Measurements from ENCODE around the gene PDE7B.

DNA sequence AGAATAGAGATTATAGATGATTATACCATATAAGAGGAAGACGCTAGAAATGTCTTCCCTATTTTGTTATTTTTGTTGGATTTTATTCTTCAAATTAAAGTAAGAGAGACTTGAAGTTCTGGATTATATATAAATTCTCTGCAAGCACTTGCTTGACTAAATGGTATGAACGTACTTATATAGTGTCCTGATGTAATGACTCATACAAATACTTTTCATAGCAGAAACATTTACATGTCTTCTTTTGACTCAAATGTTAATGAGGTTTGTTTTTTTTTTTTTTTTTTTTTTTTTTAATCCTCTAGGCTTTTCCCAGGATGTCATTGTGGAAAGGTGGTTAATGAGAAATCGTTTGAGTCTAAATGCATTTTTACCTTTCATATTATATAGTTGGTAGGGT lies 55.0 kb downstream of the PDE7B start:
- TF ChIP-seq POLR2A (IDR thresholded peaks at IDR 0.05) (no peak), CTCF (IDR thresholded peaks at IDR 0.05) (no peak), POLR2AphosphoS5 (IDR thresholded peaks at IDR 0.05) (no peak), EP300 (IDR thresholded peaks at IDR 0.05) (no peak)
